Head of caudate nucleus (tissue), 42 donors: ENCODE results near the gene GNB3.
"Not testable (repeated sequence)": the region's sequence is repeated elsewhere in the genome, so short reads cannot be mapped to it uniquely, and the experiment has no call there.

Experiments used
- DNase-seq, 42 donors: peaks; one replicate each; pipeline versions ENCODE4 v3.0.0 to v3.0.0-alpha.2; 2020 to 2021; ENCODE audit warnings: mixed read lengths in 7 of 42
- intact Hi-C: fragments of 100-400 bp; cut with DNase I; formaldehyde crosslinking; loops from one replicate; pipeline ENCODE4 v1.15.0; 2022

Gene GNB3

GRCh38 chr12:6851921-6852650, 11.4 kb downstream of the GNB3 start, which contains the start of gene USP5:
Gene USP5 (plus strand): TSS chr12:6852150. CDS start chr12:6852180, 30 bp downstream.
- intact Hi-C loops = loop anchor here (2.0 kb wide), 1 partner anchor 39 kb away; no protein-coding TSS in a partner anchor
- peak; percentile 97 to 100 (median 100) for DNase-seq

DNA sequence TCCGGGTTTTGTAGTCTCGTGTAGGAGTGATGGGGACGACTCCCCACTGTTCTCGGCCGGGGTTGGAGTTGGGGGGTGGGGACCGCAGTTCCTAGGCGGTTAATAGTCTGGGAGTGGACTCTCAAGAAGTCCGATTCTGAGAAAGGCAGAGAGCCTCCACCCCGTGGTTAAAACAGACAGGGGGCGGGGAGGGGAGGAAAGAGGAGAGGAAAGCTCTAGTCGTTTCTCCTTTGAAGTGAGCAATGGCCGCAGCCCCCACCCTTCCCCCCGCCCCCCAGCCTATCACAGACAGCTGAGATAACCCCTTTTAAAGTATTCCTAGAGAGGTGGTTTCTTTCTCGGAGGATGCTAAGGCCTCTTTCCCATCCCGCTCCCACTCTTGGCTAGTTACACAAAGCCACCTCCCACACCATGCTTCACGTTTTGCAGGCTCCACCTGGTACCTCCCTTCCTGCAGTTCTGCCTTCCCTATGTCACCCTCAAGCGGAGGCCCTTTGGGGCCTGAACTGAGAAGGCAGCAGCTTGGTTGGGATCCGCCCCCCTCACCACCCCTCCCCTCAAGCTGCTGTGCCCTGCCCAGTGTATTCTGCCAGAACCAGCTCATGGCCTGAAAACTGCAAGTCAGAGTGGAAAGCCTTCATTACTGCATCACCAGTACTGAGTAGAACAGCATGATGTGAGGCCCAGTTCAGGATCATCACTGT, 12.1 kb downstream of the GNB3 start:
- DNase-seq = peak in 35 of 42 donors; percentile 15 to 77 (median 56)

GRCh38 chr12:6853626-6854025, 12.9 kb downstream of the GNB3 start:
- intact Hi-C loops = loop anchor here (2.0 kb wide), 1 partner anchor 37 kb away; no protein-coding TSS in a partner anchor
- DNase-seq = no peak

More for the DNA sequence above, 12.1 kb downstream of the GNB3 start:
- intact Hi-C loops = loop anchor here (2.0 kb wide), 1 partner anchor 38 kb away; no protein-coding TSS in a partner anchor

DNA sequence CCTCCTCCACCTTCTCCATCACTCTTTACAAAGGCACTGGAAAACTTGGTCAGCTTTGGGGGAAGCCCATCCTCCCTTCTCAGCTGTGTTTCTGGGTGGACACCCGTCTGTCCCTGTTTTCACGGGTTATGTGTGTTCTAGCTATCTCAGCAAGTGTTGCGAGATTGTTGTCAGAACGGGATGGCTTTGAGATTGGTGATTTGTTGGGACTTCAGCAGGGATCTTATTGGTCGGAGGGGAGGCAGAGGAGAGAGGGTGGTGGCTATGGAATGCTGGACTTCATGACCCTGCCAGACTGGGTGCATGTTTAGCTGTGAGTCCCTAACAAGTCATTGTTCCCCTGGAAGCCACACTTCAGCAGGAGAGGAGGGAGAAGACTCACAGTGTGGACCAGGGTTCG, 13.3 kb downstream of the GNB3 start:
- intact Hi-C loops = no loop called here
- DNase-seq = no peak

GRCh38 chr12:6855322-6855721, 14.6 kb downstream of the GNB3 start:
- intact Hi-C loops = no loop called here
- no peak for DNase-seq

DNA sequence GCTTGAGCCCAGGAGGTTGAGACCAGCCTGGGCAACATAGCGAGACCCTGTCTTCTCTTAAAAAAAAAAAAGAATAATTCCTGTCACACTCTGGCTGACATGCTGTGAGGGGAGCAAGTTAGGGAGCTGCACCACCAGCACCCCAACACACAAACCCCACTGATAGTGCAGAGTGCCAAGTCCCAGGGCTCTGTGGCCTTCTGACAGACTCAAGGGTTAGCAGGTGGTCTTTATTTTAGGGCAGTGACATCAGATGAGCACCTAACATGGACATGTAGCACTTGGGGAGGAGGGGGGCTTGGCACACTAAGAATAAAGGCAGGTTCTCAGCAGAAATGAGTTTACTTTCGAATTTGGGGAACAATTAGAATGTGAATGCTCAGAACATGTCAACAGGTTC, 18.1 kb downstream of the GNB3 start:
- no peak for DNase-seq
- intact Hi-C loops = no loop called here

DNA sequence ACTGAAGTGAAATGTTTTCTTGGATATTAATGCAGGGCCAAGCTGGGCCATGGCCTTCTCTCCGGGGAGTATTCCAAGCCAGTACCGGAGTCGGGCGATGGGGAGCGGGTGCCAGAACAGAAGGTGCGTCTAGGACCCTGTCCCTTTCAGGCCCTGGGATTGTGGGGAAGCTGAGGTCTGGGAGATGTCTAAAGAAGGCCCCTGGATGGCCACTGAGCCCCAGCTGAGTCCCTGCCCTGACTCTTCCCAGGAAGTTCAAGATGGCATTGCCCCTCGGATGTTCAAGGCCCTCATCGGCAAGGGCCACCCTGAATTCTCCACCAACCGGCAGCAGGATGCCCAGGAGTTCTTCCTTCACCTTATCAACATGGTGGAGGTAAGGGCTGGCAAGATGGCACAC, 19.4 kb downstream of the GNB3 start:
- intact Hi-C loops = no loop called here
- DNase-seq = no peak

DNA sequence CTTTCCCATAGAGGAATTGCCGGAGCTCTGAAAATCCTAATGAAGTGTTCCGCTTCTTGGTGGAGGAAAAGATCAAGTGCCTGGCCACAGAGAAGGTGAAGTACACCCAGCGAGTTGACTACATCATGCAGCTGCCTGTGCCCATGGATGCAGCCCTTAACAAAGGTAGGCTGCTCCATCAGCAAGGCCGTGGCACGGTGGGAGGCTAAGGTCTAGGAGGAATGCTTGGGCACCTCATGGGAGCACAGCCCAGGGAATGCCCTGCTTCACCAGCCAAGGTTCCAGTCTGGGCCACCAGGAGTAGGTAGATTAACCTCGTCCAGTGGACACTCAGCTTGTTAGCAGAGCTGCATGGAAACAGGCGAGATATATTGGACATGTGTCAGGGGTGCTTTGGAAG, 20.2 kb downstream of the GNB3 start:
- intact Hi-C loops = no loop called here
- no peak for DNase-seq

GRCh38 chr12:6861391-6861790, 20.7 kb downstream of the GNB3 start:
- intact Hi-C loops = no loop called here
- DNase-seq = no peak

- intact Hi-C loops = no loop called here
- DNase-seq = no peak
These were observed 22.3 kb downstream of the GNB3 start for GRCh38 chr12:6863033-6863432.

- intact Hi-C loops = no loop called here
- no peak for DNase-seq
These were observed 23.0 kb downstream of the GNB3 start for GRCh38 chr12:6863586-6864321.

- intact Hi-C loops, DNase-seq: not testable (repeated sequence)
These were observed 24.6 kb downstream of the GNB3 start for GRCh38 chr12:6865307-6865706.

GRCh38 chr12:6866163-6866919, 25.6 kb downstream of the GNB3 start:
- intact Hi-C loops = no loop called here

DNA sequence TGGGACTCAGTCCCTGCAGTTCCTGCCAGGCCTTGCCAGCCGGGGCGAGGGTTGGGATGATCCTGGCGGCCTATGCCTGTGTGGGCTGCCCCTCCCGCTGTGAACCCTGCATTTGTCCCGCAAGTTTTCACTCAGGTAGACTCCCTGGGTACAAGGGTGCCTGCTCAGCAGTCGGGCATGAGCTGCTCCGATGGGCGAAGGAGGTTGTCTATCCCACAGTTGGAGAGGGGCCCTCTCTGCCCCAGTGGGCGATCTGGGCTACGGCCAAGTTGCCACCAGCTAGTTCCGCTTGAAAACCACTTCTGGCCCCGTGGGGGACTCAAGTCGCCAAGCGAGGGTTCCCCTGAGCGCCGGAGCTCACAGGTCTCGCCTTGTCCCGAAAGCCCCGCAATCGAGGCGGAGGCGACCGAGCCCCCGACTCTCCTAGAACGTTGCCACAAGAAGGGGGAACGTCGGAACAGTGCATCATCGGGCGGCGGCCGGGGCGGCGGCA, 26.2 kb downstream of the GNB3 start:
- intact Hi-C loops = no loop called here
- peak in 10 of 42 donors; percentile 19 to 59 (median 41) for DNase-seq

More at GRCh38 chr12:6866163-6866919, 25.6 kb downstream of the GNB3 start:
- DNase-seq = no peak

DNA sequence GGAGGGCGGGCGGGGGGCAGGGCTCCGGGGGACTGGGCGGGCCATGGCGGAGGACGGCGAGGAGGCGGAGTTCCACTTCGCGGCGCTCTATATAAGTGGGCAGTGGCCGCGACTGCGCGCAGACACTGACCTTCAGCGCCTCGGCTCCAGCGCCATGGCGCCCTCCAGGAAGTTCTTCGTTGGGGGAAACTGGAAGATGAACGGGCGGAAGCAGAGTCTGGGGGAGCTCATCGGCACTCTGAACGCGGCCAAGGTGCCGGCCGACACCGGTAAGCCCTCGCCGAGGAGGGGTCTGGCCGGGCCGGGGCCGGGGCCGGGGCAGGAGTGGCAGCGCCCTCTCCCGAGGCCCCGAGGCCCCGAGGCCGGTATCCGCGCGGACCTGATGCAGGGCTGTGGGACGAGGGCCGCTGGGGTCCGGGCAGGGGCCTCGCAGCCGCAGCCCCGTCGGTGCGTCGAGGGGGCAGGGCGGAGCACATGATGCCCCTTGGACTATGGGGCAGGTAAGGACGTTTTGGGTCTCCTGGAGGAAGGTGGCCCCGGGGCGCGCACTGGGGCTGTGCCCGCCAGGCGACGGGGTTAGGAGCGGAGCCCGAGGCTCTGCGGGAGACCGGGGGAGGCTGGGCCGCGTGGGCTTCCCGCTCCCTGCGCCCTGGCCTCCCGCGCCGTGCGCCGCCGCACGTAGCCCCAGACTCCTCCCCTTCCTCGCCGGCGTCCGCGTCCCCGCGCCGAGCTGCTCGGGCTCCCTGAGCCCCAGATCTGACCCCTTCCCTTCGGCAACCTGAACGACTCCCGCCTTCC, 26.9 kb downstream of the GNB3 start, which contains the start of gene TPI1:
TPI1 (plus strand) TSS at position 119 of the 798 bp plus-strand sequence; CDS start at position 155, 36 bp downstream.
- intact Hi-C loops = no loop called here
- DNase-seq = peak; percentile 64 to 96 (median 90)

- DNase-seq = peak in 9 of 42 donors; percentile 17 to 78 (median 31)
- intact Hi-C loops = no loop called here
These were observed 27.7 kb downstream of the GNB3 start for GRCh38 chr12:6868211-6869048.
